SU-DHL-6 (cell line): ENCODE data around the gene CELSR2.

Source experiments
- H2AFZ ChIP-seq: fragments of 200-600 bp; sonication (generic); 2 replicates; pipeline ENCODE4 v1.6.1; 2014; ENCODE audit warnings: low read depth, mild to moderate bottlenecking, moderate library complexity, mixed read lengths, antibody characterized with exemption, low read length; ENCODE audit not compliant: severe bottlenecking
- H3F3A ChIP-seq: fragments of 200-600 bp; shearing (Covaris generic); 2 replicates; pipeline ENCODE4 v1.6.0; 2016; ENCODE audit warnings: antibody characterized with exemption, mild to moderate bottlenecking; ENCODE audit not compliant: insufficient read depth
- H3K27ac ChIP-seq: fragments of 200-600 bp; sonication (generic); 2 replicates; pipeline ENCODE4 v1.5.1; 2016; ENCODE audit warnings: low read depth, mild to moderate bottlenecking, low read length, moderate library complexity, mixed read lengths
- H3K27me3 ChIP-seq: fragments of 200-600 bp; sonication (generic), shearing (Covaris generic); 2 replicates; pipeline ENCODE4 v1.6.0; 2014; ENCODE audit warnings: mild to moderate bottlenecking, low read length
- H3K36me3 ChIP-seq: fragments of 200-600 bp; sonication (generic); 2 replicates; pipeline ENCODE4 v1.6.1; 2014; ENCODE audit warnings: mild to moderate bottlenecking, low read length, mixed read lengths
- H3K4me2 ChIP-seq: fragments of 300-600, 200-600 bp; shearing (Covaris generic), sonication (generic); 2 replicates; pipeline ENCODE4 v1.6.0; 2014; ENCODE audit warnings: low read length, low read depth, mild to moderate bottlenecking; ENCODE audit not compliant: poor library complexity, severe bottlenecking
- H3K4me3 ChIP-seq: fragments of 200-600 bp; sonication (generic); 2 replicates; pipeline ENCODE4 v1.5.1; 2014; ENCODE audit warnings: antibody characterized with exemption, low read length, mild to moderate bottlenecking, mixed read lengths; ENCODE audit not compliant: insufficient read depth, poor library complexity, severe bottlenecking
- H3K79me2 ChIP-seq: fragments of 200-600 bp; sonication (generic); 2 replicates; pipeline ENCODE4 v1.6.1; 2014; ENCODE audit warnings: mild to moderate bottlenecking, low read length, moderate library complexity; ENCODE audit not compliant: insufficient read depth
- H3K9ac ChIP-seq: fragments of 200-600 bp; sonication (generic); 2 replicates; pipeline ENCODE4 v1.7.0; 2014; ENCODE audit warnings: mild to moderate bottlenecking, low read length
- H3K9me2 ChIP-seq: fragments of 200-600 bp; sonication (generic); replicated peaks from 2 replicates; pipeline ENCODE4 v1.6.1; 2014; ENCODE audit warnings: low read length; ENCODE audit not compliant: insufficient read depth
- H3K9me3 ChIP-seq: fragments of 200-600 bp; sonication (generic); 2 replicates; pipeline ENCODE4 v1.6.1; 2014; ENCODE audit warnings: low read length, mixed read lengths; ENCODE audit not compliant: insufficient read depth
- H4K20me1 ChIP-seq: fragments of 200-600 bp; sonication (generic); 2 replicates; pipeline ENCODE4 v1.6.1; 2014; ENCODE audit warnings: low read depth, mild to moderate bottlenecking, antibody characterized with exemption, low read length, moderate library complexity, mixed read lengths
- CTCF ChIP-seq: fragments of 200-600 bp; sonication (generic); IDR thresholded peaks from one replicate; pipeline ENCODE4 v1.5.1; 2017; ENCODE audit warnings: antibody characterized with exemption, mild to moderate bottlenecking, low read length, moderate library complexity; ENCODE audit not compliant: insufficient read depth, poor library complexity, severe bottlenecking
- EZH2phosphoT487 ChIP-seq: fragments of 200-600 bp; sonication (generic), shearing (Covaris generic); conservative IDR thresholded peaks from 2 replicates; pipeline ENCODE4 v1.6.1; 2018; ENCODE audit warnings: mild to moderate bottlenecking, antibody characterized with exemption, low read length, moderate library complexity, mixed read lengths

The CELSR2 gene

DNA sequence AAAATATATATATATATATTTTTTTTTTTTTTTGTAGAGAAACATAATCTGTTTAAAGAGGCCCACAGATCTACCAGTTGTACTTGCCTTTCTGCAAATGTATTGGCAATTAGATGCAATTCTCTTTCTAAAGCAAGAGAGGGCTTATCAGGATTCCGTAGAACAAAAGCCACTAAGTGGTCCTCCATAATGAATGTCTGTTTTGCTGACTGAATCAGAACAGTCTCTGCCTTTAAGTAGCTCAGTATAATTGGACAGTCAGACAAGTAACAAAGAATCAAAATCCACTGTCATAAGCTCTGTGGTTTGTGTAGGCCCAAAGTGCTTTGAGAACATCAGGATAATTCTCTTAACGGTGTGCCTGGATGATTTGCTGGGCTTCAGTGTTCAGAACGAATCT lies 18.3 kb upstream of the CELSR2 start:
- no peak overlapping the region for H3K27ac ChIP-seq
- peaks cover 5% of the 10 kb centered on the region; the same call in 1 of the 2 replicates for H4K20me1 ChIP-seq
- no peak overlapping the region for H2AFZ ChIP-seq
- H3F3A ChIP-seq: no peaks in the 10 kb centered on the region
- no peaks in the 10 kb centered on the region for H3K9me3 ChIP-seq
- peaks cover 6% of the 10 kb centered on the region for H3K79me2 ChIP-seq
- H3K9me2 ChIP-seq: no peaks in the 10 kb centered on the region
- H3K4me3 ChIP-seq: no peak overlapping the region
- peaks cover 19% of the 10 kb centered on the region; the same call in 1 of the 2 replicates for H3K36me3 ChIP-seq
- H3K9ac ChIP-seq: no peak overlapping the region
- H3K4me2 ChIP-seq: no peak overlapping the region
- H3K27me3 ChIP-seq: no peaks in the 10 kb centered on the region
- TF ChIP-seq CTCF: no peak
- TF ChIP-seq EZH2phosphoT487: no peak

DNA sequence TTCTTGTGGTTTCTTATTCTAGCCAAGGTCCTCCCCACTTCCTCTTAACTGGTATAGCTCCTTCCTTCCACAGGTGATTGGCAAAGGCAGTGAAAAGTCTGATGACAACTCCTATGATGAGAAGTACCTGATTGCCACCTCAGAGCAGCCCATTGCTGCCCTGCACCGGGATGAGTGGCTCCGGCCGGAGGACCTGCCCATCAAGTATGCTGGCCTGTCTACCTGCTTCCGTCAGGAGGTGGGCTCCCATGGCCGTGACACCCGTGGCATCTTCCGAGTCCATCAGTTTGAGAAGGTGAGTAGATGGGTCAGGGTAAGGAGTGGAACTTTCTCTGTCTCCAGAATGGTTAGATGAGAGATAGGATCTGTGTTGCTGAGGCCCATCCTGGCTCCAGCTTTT lies 14.2 kb upstream of the CELSR2 start:
- Histone ChIP-seq H4K20me1 (no peaks in the 10 kb centered on the region), H3F3A (no peaks in the 10 kb centered on the region; the same call in 1 of the 2 replicates), H3K4me3 (no peak overlapping the region), H3K27me3 (no peaks in the 10 kb centered on the region), H3K4me2 (no peak overlapping the region), H3K79me2 (no peaks in the 10 kb centered on the region), H3K9me2 (no peaks in the 10 kb centered on the region), H3K9me3 (no peaks in the 10 kb centered on the region), H3K36me3 (peaks cover 15% of the 10 kb centered on the region; the same call in 1 of the 2 replicates), H3K9ac (no peak overlapping the region), H3K27ac (no peak overlapping the region), H2AFZ (no peak overlapping the region)
- TF ChIP-seq CTCF: no peak
- TF ChIP-seq EZH2phosphoT487: no peak

DNA sequence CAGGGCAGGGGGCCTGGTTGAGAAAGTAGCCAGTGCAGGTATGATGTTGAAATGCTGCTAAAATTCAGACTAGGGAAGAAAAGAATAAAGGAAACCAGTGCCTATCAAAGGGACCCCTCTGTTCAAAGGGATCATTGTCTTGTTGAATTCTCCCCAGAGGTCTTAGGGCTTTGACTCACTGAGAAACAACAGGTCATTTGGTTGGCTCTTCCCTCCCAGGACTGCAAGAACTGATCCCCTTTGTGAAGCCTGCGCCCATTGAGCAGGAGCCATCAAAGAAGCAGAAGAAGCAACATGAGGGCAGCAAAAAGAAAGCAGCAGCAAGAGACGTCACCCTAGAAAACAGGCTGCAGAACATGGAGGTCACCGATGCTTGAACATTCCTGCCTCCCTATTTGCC lies 11.8 kb upstream of the CELSR2 start:
- no peak overlapping the region for H2AFZ ChIP-seq
- H3K9me3 ChIP-seq: no peaks in the 10 kb centered on the region
- no peaks in the 10 kb centered on the region; the same call in 1 of the 2 replicates for H3F3A ChIP-seq
- H3K27me3 ChIP-seq: no peaks in the 10 kb centered on the region
- H3K36me3 ChIP-seq: peaks cover 11% of the 10 kb centered on the region; the same call in 1 of the 2 replicates
- H3K9ac ChIP-seq: no peak overlapping the region
- no peaks in the 10 kb centered on the region for H4K20me1 ChIP-seq
- H3K79me2 ChIP-seq: no peaks in the 10 kb centered on the region
- no peaks in the 10 kb centered on the region for H3K9me2 ChIP-seq
- no peak overlapping the region for H3K27ac ChIP-seq
- H3K4me2 ChIP-seq: no peak overlapping the region
- no peak overlapping the region for H3K4me3 ChIP-seq
- TF ChIP-seq EZH2phosphoT487: no peak
- TF ChIP-seq CTCF: no peak
